Calu3 (cell line): Measurements from ENCODE around the gene SLC26A6. TPM values are rescaled to one million over a fixed set of nuclear protein-coding genes. Genes with fewer than 3 reads are reported as not detected.

Experiments
- BruUV-seq: library from RNA; stranded (reverse); fragments of 400-500 nt; replicated peaks from 2 replicates; lab custom pipeline; 2021; lab: Mats Ljungman, UMichigan
- CTCF ChIA-PET: fragments of 300-600 bp; sonication (Branson Sonifier 250); formaldehyde crosslinking; loops from one replicate; lab custom pipeline; 2022; ENCODE audit warnings: antibody characterized with exemption; lab: Charles Lee
- DNase-seq: peaks from one replicate; pipeline ENCODE4 v3.0.0; 2022
- H3K27ac Mint-ChIP-seq: one replicate; pipeline ENCODE4 v1.8.0; 2022; ENCODE audit warnings: mixed read lengths; ENCODE audit not compliant: unreplicated experiment
- H3K27me3 Mint-ChIP-seq: one replicate; pipeline ENCODE4 v1.8.0; 2022; ENCODE audit warnings: mixed read lengths; ENCODE audit not compliant: unreplicated experiment
- H3K36me3 Mint-ChIP-seq: one replicate; pipeline ENCODE4 v1.8.0; 2022; ENCODE audit warnings: mild to moderate bottlenecking, moderate library complexity, mixed read lengths; ENCODE audit not compliant: insufficient read depth, unreplicated experiment
- H3K4me1 Mint-ChIP-seq: one replicate; pipeline ENCODE4 v1.8.0; 2022; ENCODE audit warnings: mild to moderate bottlenecking, low read depth, mixed read lengths; ENCODE audit not compliant: unreplicated experiment
- H3K4me3 Mint-ChIP-seq: one replicate; pipeline ENCODE4 v1.8.0; 2022; ENCODE audit warnings: mild to moderate bottlenecking, low read depth, moderate library complexity, mixed read lengths; ENCODE audit not compliant: unreplicated experiment
- H3K9me3 Mint-ChIP-seq: one replicate; pipeline ENCODE4 v1.8.0; 2022; ENCODE audit warnings: low read depth, mixed read lengths; ENCODE audit not compliant: unreplicated experiment
- CTCF ChIP-seq: fragments of 200-600 bp; IDR thresholded peaks from one replicate; pipeline ENCODE4 v1.8.0; 2022; ENCODE audit warnings: antibody characterized with exemption; ENCODE audit not compliant: unreplicated experiment
- intact Hi-C: fragments of 100-400 bp; cut with micrococcal nuclease; formaldehyde crosslinking; loops from one replicate; pipeline ENCODE4 v1.10.0; 2022; ENCODE audit not compliant: unreplicated experiment
- total RNA-seq: library from RNA; stranded (reverse); gene quantifications from 2 replicates; pipeline ENCODE4 v1.2.3, GENCODE V29; 2022

The SLC26A6 gene
- total RNA-seq, 1 experiment from 2014 or later, result 27.0 TPM

GRCh38 chr3:48607519-48607918 is 27.7 kb downstream of the SLC26A6 start:
- intact Hi-C loops, result no loop called here
- H3K9me3 Mint-ChIP-seq, result no peaks in the 10 kb centered on the region
- H3K4me1 Mint-ChIP-seq, result no peaks in the 10 kb centered on the region
- no peak for DNase-seq
- no peak overlapping the region for H3K27ac Mint-ChIP-seq
- CTCF ChIA-PET, result interaction anchor here (0.6 kb wide), 1 partner anchor 300 kb away, joined by 6 read pairs; no protein-coding TSS in a partner anchor
- H3K4me3 Mint-ChIP-seq, result no peak overlapping the region
- H3K27me3 Mint-ChIP-seq, result no peaks in the 10 kb centered on the region
- TF ChIP-seq CTCF, result no peak
- peaks cover 49% of the 10 kb centered on the region for H3K36me3 Mint-ChIP-seq
- no TSS peak for BruUV-seq

GRCh38 chr3:48601622-48601994 is 33.7 kb downstream of the SLC26A6 start:
- DNase-seq, result no peak
- Mint-ChIP-seq H3K36me3 (peaks cover 39% of the 10 kb centered on the region), H3K27me3 (no peaks in the 10 kb centered on the region), H3K4me1 (peaks cover 1% of the 10 kb centered on the region), H3K27ac (no peak overlapping the region), H3K4me3 (no peak overlapping the region), H3K9me3 (no peaks in the 10 kb centered on the region)
- TF ChIP-seq CTCF, result no peak
- intact Hi-C loops, result no loop called here
- no TSS peak for BruUV-seq
- CTCF ChIA-PET, result no interaction called here

- Mint-ChIP-seq H3K36me3 (peaks cover 42% of the 10 kb centered on the region), H3K27ac (no peak overlapping the region), H3K4me1 (peaks cover 8% of the 10 kb centered on the region), H3K27me3 (no peaks in the 10 kb centered on the region), H3K9me3 (no peaks in the 10 kb centered on the region), H3K4me3 (no peak overlapping the region)
- BruUV-seq, result TSS peak; percentile 11
- CTCF ChIA-PET, result no interaction called here
- no peak for TF ChIP-seq CTCF
- no peak for DNase-seq
- intact Hi-C loops, result no loop called here
Measured at GRCh38 chr3:48600711-48601621, 34.3 kb downstream of the SLC26A6 start.

- intact Hi-C loops, result loop anchor here (5.0 kb wide), 1 partner anchor 37 kb away; the partner anchor contains the start of gene UCN2
- CTCF ChIA-PET, result no interaction called here
- Mint-ChIP-seq H3K4me3 (no peak overlapping the region), H3K27ac (no peak overlapping the region), H3K4me1 (peaks cover 13% of the 10 kb centered on the region), H3K36me3 (peaks cover 49% of the 10 kb centered on the region), H3K9me3 (no peaks in the 10 kb centered on the region), H3K27me3 (no peaks in the 10 kb centered on the region)
- DNase-seq, result no peak
- TF ChIP-seq CTCF, result no peak
- no TSS peak for BruUV-seq
Measured at GRCh38 chr3:48599509-48600285, 35.6 kb downstream of the SLC26A6 start.
